ENCODE data around the gene MYH9.

The MYH9 gene

DNA sequence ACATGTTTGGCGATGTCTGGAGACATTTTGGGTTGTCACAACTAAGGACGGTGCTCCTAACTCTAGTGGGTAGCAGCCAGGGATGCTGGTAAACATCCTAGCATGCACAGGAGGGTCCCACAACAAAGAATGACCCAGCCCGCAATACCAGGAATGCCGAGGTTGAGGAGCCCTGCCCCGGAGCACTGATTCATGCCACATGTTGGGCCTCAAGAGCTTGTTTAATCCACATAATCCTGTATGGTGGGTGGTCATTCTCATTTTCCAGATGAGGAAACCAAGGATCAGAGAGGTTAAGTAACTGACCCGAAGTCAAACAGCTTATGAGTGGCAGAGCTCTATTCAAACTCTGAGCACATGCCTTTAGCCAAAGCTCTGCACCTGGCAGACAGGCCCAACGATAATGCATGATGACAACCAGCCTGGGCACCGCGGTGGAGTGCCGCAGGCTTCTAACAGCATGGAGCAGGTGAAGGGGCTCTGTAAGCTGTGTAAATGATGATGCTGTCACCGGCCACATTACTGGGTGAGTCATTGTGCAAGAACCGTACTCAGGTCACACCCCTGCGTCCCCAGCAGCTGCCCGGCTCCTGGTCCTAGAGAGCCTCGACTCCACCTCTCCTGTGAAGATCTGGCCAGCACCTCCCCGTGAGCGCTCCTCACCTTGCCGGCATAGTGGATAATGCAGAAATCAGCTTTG lies 76.2 kb downstream of the MYH9 start:
- peak; percentile 71 for DNase-seq (ENCODE audit: low spot score)

DNA sequence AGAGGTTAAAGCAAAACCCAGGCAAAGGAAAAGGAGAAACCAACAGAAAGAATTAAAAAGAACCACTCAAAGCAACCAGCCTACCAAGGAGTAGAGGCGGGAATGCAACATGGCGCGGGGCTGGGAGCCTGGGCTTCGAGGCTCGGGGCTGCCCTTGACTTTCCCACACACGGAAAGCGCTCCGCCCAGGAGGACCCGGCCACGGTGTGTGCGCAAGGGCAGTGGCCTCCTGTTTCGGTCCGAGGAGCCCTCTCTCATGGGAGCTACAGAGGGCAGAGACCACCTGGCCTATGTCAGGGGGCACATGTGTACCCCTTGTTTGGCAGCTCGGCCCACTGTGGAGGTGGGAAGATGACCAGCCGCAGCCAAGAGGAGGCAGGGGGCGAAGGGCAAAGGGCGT lies 78.9 kb downstream of the MYH9 start:
- DNase-seq (ENCODE audit: low spot score) = no peak

DNA sequence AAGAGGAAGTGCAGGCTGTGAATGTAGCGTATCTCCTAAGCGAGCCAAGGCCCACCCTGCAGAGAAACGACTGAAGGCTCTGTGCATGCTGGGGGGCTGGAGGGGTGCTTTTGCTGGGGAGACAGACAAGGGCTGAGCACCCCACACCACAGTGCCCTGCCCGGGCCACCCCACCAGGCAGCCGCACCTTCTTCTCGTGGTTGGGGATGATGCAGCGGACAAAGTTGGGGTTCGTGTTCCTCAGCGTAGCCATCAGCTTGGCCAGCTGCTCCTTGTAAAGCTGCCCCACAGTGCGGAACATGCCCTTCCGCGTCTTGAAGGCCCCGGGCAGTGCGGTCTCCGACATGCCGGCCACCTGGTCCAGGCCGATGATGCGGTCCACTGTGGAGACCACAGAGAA lies 81.5 kb downstream of the MYH9 start:
- no peak for DNase-seq (ENCODE audit: low spot score)

DNA sequence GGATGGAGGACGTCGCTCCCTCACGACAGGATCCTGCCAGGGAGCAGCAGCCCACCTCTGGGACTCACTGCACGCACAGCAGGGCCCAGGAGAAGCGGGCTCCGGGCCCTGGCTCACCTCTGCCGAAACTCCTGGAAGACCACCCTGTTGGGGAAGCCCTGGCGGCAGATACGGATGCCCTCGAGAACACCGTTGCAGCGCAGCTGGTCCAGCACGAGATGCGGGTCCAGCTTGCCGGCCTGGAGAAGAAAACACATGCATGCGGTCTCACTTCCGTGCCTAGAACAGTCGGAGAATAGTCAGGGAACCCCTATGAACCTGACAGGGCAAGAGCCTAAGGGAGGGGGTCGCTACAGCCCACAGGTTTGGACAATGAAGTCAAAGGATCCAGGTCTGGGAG lies 82.0 kb downstream of the MYH9 start:
- no peak for DNase-seq (ENCODE audit: low spot score)

DNA sequence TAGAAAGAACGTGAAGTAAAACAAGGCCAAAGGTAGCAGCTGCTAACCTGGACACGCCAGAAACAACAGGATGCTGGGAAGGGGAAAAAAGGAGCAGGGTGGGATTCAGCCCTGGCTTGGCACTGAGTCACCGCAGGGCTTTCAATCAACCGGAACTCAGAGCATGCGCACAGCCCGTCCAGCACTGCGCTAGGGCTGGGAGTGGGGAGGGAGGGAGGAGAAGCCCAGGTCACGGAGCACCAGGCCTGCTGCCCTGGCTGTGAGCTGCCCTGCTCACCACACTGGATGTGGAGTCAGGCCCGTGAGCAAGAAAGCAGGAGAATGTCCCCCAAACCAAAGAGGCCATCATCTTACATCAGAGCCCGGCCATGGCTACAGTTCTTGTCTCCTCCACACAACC lies 83.3 kb downstream of the MYH9 start:
- no peak for DNase-seq (ENCODE audit: low spot score)

GRCh38 chr22:36303874-36304273 lies 83.9 kb downstream of the MYH9 start:
- peak; percentile 82 for DNase-seq (ENCODE audit: low spot score)

DNA sequence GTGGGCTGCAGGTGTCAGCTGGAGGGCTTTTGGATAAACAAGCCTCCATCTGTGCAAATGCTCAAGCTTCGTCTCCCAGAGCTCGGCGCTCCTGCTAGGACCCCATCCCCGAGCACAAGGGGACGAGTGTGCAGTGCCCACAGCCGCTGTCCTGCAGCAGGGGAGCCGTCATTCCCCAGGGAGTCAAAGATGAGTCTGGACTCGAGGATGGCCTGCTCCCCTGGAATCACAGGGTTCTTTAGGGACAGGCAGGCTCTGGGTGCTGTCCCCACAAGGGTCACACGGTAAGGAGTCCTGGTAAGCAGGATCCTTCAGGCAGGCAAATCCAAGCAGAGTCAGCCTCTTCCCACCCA lies 84.7 kb downstream of the MYH9 start:
- DNase-seq (ENCODE audit: low spot score) = no peak

GRCh38 chr22:36302439-36303114 lies 85.2 kb downstream of the MYH9 start:
- no peak for DNase-seq (ENCODE audit: low spot score)

DNA sequence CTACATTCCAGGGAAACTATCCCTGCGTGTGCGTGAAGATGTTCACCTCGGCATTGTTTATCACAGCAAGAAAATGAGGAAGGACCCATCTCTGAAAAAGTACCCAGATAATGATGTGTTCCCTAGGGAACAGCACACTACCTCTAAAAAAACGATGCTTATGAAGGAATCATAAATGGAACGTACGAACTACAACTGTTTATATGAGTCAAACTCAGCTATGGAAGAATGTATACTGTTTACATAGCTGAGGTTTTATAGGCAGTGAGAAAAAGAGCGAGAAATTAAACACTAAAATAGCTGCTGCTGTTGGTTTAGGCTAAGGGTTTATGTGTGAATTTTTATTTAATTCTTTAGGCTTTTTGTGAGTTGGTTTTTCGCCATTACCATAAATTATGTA lies 85.9 kb downstream of the MYH9 start:
- peak; percentile 29 for DNase-seq (ENCODE audit: low spot score)

DNA sequence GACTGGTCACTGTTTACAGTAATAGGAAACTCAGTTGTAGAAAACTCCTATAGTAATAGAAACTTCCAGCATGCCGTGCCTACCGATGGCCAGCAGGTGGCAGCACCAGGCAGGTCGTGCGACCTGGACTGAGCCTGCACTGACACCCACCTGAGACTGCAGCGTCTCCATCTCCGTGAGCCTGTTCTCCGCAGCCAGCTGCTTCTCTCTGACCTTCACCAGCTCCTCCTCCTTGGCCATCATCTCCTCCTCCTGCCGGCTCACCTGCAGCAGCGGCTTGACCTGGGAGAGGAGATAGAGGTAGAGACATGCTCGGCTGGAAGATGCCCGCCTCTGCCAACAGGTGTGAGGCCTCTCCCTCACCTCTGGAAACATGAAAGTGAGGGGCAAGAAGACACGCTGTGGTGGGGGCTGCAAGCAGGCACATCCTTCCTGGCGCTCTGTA lies 86.4 kb downstream of the MYH9 start:
- DNase-seq (ENCODE audit: low spot score) = peak; percentile 81

DNA sequence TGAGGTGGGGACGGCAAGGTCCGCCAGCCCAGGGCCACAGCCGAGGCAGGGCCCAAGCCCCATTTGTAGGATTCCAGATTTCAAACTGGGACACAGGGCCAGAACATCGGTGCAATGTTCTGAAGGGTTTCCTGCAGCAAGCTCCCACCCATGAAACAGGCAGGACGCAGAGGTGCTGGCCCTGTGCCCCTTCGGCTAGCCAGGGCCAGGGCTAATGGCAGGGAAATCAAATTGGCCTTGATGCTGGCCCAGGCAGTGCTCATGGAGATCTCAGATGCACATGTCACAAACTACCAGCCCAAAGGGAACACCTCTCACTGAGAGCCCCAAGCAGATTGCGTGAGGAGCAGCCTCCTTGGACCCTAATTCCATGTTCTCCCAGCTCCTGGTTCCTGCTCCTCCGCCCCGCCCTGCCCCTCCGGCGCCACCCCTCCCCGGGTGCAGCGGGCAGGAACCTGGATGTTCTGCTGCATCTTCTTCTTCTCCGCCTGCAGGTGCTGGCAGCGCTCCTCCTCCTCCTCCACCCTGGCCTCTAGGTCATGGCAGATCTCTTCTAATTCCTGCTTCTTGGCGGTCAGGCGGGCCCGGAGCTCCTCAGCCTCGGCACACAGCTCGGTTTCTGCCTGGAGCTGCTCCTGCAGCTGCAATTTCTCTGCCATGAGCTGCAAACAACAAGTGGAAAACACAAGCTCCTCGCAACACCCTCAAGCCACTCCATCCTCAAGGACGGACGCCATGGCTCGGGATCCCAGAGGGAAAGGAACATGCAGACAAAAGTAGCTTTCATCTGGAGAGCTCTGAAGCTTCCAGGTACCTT lies 87.2 kb downstream of the MYH9 start:
- no peak for DNase-seq (ENCODE audit: low spot score)

DNA sequence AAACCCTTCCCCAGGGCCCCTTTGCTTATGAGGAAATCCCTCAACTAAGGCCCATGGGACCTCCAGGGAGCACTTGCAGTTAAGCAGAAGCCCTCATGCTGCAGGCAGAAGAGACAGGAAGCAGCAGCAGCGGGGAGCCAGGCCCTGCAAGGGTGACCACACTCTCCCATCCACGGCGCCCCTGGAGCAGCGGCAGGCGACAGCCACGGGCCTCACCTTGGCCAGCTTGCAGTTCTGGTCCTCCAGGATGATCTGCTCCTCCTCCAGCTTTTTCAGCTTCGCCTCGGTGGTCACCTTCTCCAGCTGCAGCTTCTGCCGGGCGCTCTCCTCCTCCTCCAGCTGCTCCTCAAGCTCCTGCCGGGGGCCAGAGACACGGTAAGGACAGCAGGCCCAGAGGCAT lies 87.9 kb downstream of the MYH9 start:
- DNase-seq (ENCODE audit: low spot score) = no peak

GRCh38 chr22:36299295-36299694 lies 88.5 kb downstream of the MYH9 start:
- DNase-seq (ENCODE audit: low spot score) = no peak

DNA sequence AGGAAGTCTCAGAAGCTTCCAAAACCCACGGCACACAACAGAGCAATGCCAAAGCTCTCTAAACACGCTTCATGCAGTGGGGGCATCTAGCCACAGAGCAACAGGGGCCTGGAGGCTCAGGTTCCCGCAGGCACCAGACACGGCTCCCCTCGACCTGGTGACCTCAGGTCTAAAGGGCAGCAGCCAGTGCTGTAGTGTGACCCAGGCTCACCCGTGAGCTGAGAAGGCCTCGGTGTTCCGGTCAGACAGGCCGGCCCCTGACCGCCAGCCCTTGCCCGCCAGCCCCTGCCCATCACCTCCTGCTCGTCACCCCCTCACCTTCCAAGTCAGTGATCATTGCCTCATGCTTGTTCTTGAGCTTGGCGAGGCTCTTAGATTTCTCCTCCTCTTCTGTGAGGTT lies 89.2 kb downstream of the MYH9 start:
- no peak for DNase-seq (ENCODE audit: low spot score)

- no peak for DNase-seq (ENCODE audit: low spot score)
Observed at GRCh38 chr22:36298118-36298517, 89.6 kb downstream of the MYH9 start.

DNA sequence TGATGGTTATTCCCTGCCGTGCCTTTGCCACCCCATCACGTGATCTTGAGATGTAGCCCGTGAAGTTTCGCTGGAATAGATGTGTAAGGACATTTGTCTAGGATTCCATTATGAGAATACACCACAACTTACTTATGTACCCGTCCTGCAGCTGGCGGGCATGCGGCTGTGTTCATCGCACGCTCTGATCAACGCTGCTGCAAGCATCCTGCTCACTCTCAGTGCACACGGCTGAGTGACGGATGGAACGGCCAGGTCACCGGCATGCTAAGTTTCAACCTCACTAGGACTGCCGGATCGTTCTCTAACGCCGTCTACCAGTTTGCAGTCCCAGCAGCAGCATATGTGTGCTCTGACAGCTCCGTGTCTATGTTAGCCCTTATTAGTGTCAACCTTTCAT lies 90.2 kb downstream of the MYH9 start:
- DNase-seq (ENCODE audit: low spot score) = no peak

DNA sequence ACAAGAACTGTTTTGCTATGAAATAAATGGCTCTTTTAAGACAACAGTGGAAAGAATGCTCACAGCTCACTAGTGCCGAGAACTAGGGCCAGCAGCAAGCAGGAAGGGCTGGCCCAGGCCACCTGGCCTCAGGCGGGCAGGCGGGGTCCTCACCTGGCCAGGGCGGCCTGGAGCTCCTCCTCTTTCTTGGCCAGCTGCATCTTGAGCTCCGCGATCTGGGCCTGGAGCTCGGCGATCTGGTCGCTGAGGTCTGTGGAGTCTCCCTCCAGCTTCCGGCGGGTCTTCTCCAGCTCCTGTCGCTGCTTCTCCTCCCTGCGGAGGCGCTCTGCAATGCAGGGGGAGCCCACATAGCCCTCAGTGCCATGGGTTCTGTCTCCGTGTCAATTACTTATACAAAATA lies 91.1 kb downstream of the MYH9 start:
- DNase-seq (ENCODE audit: low spot score) = no peak

GRCh38 chr22:36295247-36295646 lies 92.5 kb downstream of the MYH9 start:
- DNase-seq (ENCODE audit: low spot score) = no peak

DNA sequence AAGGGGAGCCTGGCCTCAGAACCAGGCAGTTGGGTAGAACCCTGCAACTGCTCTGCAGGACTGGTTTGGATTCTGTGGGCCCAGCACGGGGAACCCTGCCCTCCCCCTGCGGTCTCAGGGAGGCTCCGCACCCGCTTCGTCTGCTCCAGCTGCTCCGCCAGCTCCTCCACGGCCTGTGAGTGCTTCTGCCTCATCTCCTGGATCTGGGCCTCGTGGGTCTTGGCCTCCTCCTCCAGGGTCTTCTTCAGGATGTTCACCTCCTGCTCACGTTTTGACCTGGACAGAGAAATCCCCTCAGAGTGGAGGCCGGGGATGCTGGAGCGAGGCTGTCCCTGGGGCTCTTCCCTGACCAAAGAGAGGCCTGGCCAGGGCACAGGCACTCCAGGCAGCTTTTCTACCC lies 93.0 kb downstream of the MYH9 start:
- no peak for DNase-seq (ENCODE audit: low spot score)

DNA sequence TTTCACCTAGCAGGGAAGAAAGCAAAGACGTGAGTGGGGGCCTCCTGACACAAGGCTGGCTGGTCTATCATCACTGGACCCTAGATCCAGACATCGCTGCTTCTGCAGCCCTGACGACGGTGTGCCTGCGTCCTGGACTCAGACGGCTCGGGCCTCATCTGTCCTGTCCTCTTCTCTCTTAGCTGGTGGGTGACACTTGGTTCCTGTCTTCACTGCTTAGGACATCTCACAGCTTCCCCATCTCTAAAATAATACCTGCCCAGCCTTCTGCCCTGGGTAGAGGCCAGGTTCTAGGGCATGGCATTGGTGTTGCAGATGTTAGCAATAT lies 93.5 kb downstream of the MYH9 start:
- DNase-seq (ENCODE audit: low spot score) = no peak

DNA sequence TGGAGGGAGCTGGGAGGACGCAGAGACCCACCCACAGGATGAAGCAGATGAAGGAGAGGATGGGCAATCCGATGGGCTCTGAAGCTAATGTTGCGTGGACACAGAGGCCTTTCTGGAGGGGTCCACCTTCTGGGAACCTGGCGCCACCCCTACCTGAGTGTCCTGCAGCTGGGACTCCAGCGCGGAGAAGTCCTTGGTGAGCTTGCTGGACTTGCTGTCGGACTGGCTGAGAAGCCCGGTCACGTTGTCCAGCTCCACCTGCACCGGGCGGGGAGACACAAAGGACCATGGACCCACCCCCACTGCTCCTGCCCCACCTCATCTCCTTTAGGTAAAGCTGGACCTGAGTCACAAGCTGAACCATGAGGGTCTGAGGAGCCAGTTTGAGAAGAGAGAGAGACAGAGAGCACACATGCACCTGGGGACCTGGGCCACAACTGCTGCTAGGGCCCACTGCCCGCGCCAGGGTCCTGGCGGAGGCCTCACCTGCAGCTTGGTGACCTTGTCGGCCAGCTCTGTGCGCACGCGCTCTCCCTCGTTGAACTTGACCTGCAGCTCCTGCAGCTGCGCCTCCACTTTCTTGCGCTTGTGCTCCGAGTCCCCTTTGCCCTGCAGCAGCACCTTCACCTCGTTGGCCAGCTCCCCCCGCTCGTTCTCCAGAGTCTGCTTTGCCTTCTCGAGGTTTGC lies 94.0 kb downstream of the MYH9 start:
- DNase-seq (ENCODE audit: low spot score) = no peak

DNA sequence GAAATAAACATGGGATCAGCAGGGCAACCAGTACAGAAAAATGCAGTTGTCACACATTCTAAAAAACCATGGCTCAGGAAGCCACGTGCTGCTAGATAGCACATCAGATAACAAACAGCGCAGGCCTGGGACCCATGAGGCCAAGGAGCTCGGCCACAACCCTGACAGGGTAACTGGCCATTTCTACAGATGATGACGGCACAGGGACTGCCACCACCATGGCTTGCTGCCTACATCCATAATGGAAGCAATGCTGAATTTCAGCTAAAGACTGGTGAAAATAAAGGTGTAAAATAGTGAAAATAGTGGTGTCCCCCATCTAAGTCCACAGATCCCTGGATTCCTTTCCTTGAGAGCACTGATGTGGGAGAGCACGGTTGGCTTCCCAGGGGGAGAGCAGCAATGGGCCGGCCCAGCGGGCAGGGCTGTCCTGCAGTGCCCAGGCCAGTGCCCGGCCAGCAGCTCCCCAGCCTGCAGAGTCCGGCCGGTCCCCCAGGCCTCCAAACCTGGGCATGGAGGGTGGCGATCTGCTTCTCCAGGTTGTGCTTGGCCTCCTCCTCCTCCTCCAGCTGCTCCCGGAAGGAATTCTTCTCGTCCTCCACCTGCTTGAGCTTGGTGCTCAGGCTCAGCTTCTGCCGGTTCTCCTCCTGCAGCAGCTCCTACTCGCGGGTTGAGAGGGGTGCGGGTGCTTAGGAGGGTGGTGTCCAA lies 94.8 kb downstream of the MYH9 start:
- no peak for DNase-seq (ENCODE audit: low spot score)

Data from SW480 (cell line).